ENCODE data around the gene CTTNBP2NL. TPM values are rescaled to one million over a fixed set of nuclear protein-coding genes. Genes with fewer than 3 reads are reported as not detected.

The CTTNBP2NL gene
- polyA plus RNA-seq, 2 of the 4 experiments (the other 2 are of a cell fraction): 5.8 to 8.7 TPM

GRCh38 chr1:112395256-112395820 is 676 bp upstream of the CTTNBP2NL start:
- ATAC-seq: no peak

DNA sequence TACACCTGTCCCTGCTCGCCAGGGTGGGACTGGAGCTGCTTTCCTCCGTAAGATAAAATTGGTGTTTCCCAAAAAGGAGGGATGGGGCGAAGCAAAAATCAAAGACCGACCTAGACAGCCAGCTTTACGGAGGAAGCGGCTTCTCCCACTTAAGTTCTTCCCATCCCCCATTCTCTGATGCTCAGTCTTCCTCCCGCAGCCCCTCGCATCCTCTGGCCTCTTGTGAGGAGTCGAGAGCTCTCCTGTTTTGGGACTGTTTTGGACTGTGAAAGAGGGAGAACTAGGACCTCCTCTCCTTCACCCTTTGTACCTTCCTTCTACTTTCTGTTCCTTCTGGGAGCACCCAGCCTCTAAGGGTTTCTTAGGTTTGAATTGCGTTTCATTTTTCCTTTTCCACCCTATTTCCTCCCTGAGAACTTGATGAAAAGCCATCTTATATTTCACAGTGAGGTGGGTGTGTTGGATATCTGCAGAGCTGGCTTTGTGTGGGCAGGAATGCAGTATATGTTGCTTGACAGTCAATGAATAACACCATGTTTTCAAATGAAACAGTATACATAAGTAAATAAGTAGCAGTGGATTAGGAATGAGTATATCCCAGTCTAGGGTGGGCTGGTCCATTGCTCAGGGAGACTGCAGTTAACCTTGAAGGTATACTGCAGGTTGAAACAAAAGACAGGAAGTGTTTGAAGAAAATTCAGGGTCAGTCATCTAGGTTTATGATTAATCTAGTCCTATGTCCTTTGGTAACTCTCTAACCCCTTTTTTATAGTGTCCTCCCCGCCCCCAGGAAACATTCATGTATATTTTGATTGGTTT is 848 bp downstream of the CTTNBP2NL start:
- peaks cover 36% of the 10 kb centered on the region for H3K4me1 ChIP-seq
- POLR2A ChIA-PET: no interaction called here
- no peak for DNase-seq (ENCODE audit: low read depth in 1 of 2, low spot score in 1 of 2)
- TF ChIP-seq E2F6 (IDR thresholded peaks at IDR 0.05; ENCODE audit: borderline replicate concordance, low read depth) (no peak), BCL3 (IDR thresholded peaks at IDR 0.05) (no peak), CTCF (IDR thresholded peaks at IDR 0.05) (no peak), JUNB (IDR thresholded peaks at IDR 0.05) (no peak), TP53 (CRISPR knock-in tag; IDR thresholded peaks at IDR 0.05) (no peak), HOXB5 (CRISPR knock-in tag; IDR thresholded peaks at IDR 0.05) (no peak), EP300 (IDR thresholded peaks at IDR 0.05) (no peak), HEYL (CRISPR knock-in tag; IDR thresholded peaks at IDR 0.05) (no peak), GATA3 (IDR thresholded peaks at IDR 0.05; ENCODE audit: borderline replicate concordance) (no peak)
- TF ChIP-seq, protein P1, sequence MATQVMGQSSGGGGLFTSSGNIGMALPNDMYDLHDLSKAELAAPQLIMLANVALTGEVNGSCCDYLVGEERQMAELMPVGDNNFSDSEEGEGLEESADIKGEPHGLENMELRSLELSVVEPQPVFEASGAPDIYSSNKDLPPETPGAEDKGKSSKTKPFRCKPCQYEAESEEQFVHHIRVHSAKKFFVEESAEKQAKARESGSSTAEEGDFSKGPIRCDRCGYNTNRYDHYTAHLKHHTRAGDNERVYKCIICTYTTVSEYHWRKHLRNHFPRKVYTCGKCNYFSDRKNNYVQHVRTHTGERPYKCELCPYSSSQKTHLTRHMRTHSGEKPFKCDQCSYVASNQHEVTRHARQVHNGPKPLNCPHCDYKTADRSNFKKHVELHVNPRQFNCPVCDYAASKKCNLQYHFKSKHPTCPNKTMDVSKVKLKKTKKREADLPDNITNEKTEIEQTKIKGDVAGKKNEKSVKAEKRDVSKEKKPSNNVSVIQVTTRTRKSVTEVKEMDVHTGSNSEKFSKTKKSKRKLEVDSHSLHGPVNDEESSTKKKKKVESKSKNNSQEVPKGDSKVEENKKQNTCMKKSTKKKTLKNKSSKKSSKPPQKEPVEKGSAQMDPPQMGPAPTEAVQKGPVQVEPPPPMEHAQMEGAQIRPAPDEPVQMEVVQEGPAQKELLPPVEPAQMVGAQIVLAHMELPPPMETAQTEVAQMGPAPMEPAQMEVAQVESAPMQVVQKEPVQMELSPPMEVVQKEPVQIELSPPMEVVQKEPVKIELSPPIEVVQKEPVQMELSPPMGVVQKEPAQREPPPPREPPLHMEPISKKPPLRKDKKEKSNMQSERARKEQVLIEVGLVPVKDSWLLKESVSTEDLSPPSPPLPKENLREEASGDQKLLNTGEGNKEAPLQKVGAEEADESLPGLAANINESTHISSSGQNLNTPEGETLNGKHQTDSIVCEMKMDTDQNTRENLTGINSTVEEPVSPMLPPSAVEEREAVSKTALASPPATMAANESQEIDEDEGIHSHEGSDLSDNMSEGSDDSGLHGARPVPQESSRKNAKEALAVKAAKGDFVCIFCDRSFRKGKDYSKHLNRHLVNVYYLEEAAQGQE (IDR thresholded peaks at IDR 0.05): no peak
- WGBS (ENCODE audit: missing lambda C conversion rate): 0% methylated on average over 9 of the region's 11 CpGs
- H3K27ac ChIP-seq: peak overlapping the region; percentile 88 to 96
- no peak for FAIRE-seq
- H3K9me3 ChIP-seq: no peaks in the 10 kb centered on the region
- peak overlapping the region; percentile 93 for H3K4me2 ChIP-seq
- H3K4me3 ChIP-seq: peak overlapping the region; percentile 98
- CTCF ChIA-PET: interaction anchor here (0.6 to 10.1 kb wide), 3 partner anchors 69 to 292 kb away, joined by 3 to 165 read pairs (median 5); no protein-coding TSS in a partner anchor
- ATAC-seq: no peak

More at GRCh38 chr1:112395256-112395820, 676 bp upstream of the CTTNBP2NL start:
- ChIA-PET CTCF (interaction anchor here (0.7 to 10.1 kb wide), 8 partner anchors 18 to 309 kb away, joined by 3 to 165 read pairs (median 4); no protein-coding TSS in a partner anchor), POLR2A (interaction anchor here (0.6 to 1.7 kb wide), 3 partner anchors 10 to 70 kb away, joined by 3 to 10 read pairs (median 4); no protein-coding TSS in a partner anchor)
- no peak for TF ChIP-seq SREBF2 (IDR thresholded peaks at IDR 0.05)
- no peak for TF ChIP-seq CBX8 (IDR thresholded peaks at IDR 0.05)
- no peak for TF ChIP-seq RCOR1 (IDR thresholded peaks at IDR 0.05; ENCODE audit: low read depth, low read length)
- TF ChIP-seq PHF8 (IDR thresholded peaks at IDR 0.05; ENCODE audit: borderline replicate concordance, low read depth): 0 out of 2 replicates have a peak, but pooled peaks have one; percentile 23
- Histone ChIP-seq H3K4me2 (peak overlapping the region; percentile 92), H3K4me1 (peaks cover 40% of the 10 kb centered on the region), H3K27ac (peak overlapping the region; percentile 88 to 96), H3K4me3 (peak overlapping the region; percentile 98), H3K9me3 (no peaks in the 10 kb centered on the region)
- FAIRE-seq (no peak), DNase-seq (ENCODE audit: low read depth in 1 of 2, low spot score in 1 of 2) (no peak)
- 18% methylated on average over 6 of the region's 6 CpGs for WGBS (ENCODE audit: missing lambda C conversion rate)
